Measurements from ENCODE around the gene CTNNA2.
A peak's percentile ranks its signal among the peaks of the same experiment; 100 is the strongest.

Gene CTNNA2

DNA sequence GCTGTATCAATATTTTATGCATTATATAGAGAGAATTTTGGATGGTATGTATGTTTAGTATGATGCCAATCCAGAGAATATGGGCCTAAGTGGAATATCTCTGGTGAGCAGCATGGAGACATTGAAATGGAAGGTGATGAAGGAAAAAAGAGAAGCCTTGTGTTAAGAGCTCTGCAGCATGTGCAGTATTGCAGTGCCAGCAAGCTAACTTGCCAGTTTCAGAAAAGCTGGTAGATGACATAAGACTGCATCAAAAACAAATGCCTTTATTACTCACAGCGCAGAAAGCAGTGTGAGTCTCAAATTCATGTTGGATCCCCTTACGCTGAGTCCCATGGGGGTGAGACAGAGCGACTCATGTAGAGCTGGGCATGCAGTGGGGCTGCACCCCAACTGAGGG is 280.2 kb downstream of the CTNNA2 start:
- H3K4me1 ChIP-seq (ENCODE audit: control insufficient read depth in 1 of 2, insufficient read depth in 2 of 2, low read length in 2 of 2): no peaks in the 10 kb centered on the region
- no CpG with 5 or more reads among the region's 3 CpGs for WGBS (ENCODE audit: extremely low coverage, insufficient coverage, insufficient read length)
- H4K8ac ChIP-seq (ENCODE audit: low read depth, low read length): no peak overlapping the region
- H3K23ac ChIP-seq (ENCODE audit: low read length): no peak overlapping the region
- no peak overlapping the region for H2BK5ac ChIP-seq (ENCODE audit: low read depth, low read length, poor library complexity)
- no peak overlapping the region for H2BK120ac ChIP-seq (ENCODE audit: insufficient read depth, low read length, poor library complexity)
- H3K4ac ChIP-seq (ENCODE audit: low read depth, low read length): no peak overlapping the region
- H3K4me2 ChIP-seq (ENCODE audit: low read length): no peak overlapping the region
- H3K79me1 ChIP-seq (ENCODE audit: low read length): no peaks in the 10 kb centered on the region
- H3K27ac ChIP-seq (ENCODE audit: low read depth, low read length): no peak overlapping the region
- H2BK12ac ChIP-seq (ENCODE audit: low read length): no peak overlapping the region
- no peak overlapping the region for H4K12ac ChIP-seq (ENCODE audit: low read depth, low read length)
- no peak overlapping the region for H3K14ac ChIP-seq (ENCODE audit: low read length)
- no peaks in the 10 kb centered on the region for H3K36me3 ChIP-seq (ENCODE audit: control insufficient read depth in 1 of 2, insufficient read depth in 2 of 2, low read length in 2 of 2)
- no peak overlapping the region for H3K18ac ChIP-seq (ENCODE audit: low read length)
- H4K91ac ChIP-seq (ENCODE audit: low read depth, low read length): no peak overlapping the region
- H3K79me2 ChIP-seq (ENCODE audit: control insufficient read depth, insufficient read depth, low read length, poor library complexity): no peaks in the 10 kb centered on the region
- no peak overlapping the region for H3K4me3 ChIP-seq (ENCODE audit: low read depth, low read length)
- H3K27me3 ChIP-seq (ENCODE audit: insufficient read depth, low read length): no peaks in the 10 kb centered on the region
- H3K9ac ChIP-seq (ENCODE audit: low read length): peak overlapping the region; percentile 48
- no peak for DNase-seq
- no peaks in the 10 kb centered on the region for H3K9me3 ChIP-seq (ENCODE audit: insufficient read depth, low read depth, low read length)
- H2AK5ac ChIP-seq (ENCODE audit: low read length): no peak overlapping the region
- no peak overlapping the region for H2AFZ ChIP-seq (ENCODE audit: insufficient read depth, low read length, poor library complexity)

DNA sequence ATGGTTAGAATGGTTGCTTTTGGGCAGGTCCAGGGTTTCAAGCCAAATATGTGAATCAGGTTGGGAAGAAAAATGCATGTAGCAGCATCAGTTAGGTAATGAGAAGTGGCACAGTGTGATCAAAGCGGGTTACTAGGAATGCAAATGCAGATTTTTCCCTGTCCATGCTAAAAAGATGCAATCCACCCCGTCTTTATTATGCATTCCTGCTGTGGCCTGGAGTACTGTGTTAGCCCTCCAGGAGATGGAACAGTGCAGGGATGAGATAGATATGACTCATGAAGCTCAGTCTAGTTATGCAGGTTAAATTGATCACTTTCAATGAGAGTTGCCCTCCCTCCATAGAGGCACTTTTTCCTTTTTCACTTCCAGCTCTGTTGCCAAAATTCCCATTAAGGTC is 283.8 kb downstream of the CTNNA2 start:
- H2BK120ac ChIP-seq (ENCODE audit: insufficient read depth, low read length, poor library complexity): no peak overlapping the region
- no peaks in the 10 kb centered on the region for H3K27me3 ChIP-seq (ENCODE audit: insufficient read depth, low read length)
- H3K18ac ChIP-seq (ENCODE audit: low read length): no peak overlapping the region
- H3K79me2 ChIP-seq (ENCODE audit: control insufficient read depth, insufficient read depth, low read length, poor library complexity): no peaks in the 10 kb centered on the region
- no peaks in the 10 kb centered on the region for H3K36me3 ChIP-seq (ENCODE audit: control insufficient read depth in 1 of 2, insufficient read depth in 2 of 2, low read length in 2 of 2)
- no CpG with 5 or more reads among the region's 2 CpGs for WGBS (ENCODE audit: extremely low coverage, insufficient coverage, insufficient read length)
- H3K79me1 ChIP-seq (ENCODE audit: low read length): no peaks in the 10 kb centered on the region
- no peaks in the 10 kb centered on the region for H3K9me3 ChIP-seq (ENCODE audit: insufficient read depth, low read depth, low read length)
- no peak overlapping the region for H2AFZ ChIP-seq (ENCODE audit: insufficient read depth, low read length, poor library complexity)
- H4K8ac ChIP-seq (ENCODE audit: low read depth, low read length): no peak overlapping the region
- no peak overlapping the region for H2BK5ac ChIP-seq (ENCODE audit: low read depth, low read length, poor library complexity)
- no peak overlapping the region for H3K4me2 ChIP-seq (ENCODE audit: low read length)
- no peak overlapping the region for H3K4ac ChIP-seq (ENCODE audit: low read depth, low read length)
- no peak overlapping the region for H2BK12ac ChIP-seq (ENCODE audit: low read length)
- H4K91ac ChIP-seq (ENCODE audit: low read depth, low read length): no peak overlapping the region
- no peak overlapping the region for H3K27ac ChIP-seq (ENCODE audit: low read depth, low read length)
- no peak overlapping the region for H2AK5ac ChIP-seq (ENCODE audit: low read length)
- H4K12ac ChIP-seq (ENCODE audit: low read depth, low read length): no peak overlapping the region
- no peak for DNase-seq
- H3K23ac ChIP-seq (ENCODE audit: low read length): no peak overlapping the region
- H3K4me3 ChIP-seq (ENCODE audit: low read depth, low read length): no peak overlapping the region
- no peaks in the 10 kb centered on the region for H3K4me1 ChIP-seq (ENCODE audit: control insufficient read depth in 1 of 2, insufficient read depth in 2 of 2, low read length in 2 of 2)
- no peak overlapping the region for H3K14ac ChIP-seq (ENCODE audit: low read length)
- no peak overlapping the region for H3K9ac ChIP-seq (ENCODE audit: low read length)

DNA sequence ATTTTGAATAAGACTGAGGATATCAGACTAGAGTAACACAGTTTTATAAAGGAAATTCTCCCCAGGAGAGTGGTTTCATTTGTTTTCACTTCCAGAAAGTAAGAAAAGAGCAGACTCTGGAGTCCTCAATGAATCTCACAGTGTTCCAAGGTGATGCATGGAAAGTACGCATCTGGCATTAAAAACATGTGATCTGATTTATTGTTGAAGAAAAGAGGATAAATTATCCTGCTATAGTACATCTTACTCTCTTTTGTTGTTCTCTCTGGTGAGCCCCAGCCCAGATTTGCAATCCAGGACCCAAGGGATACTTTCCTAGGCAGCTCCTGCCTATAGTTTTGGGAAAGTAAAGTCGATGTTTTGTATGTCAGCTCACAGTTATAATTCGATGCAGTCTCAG is 285.9 kb downstream of the CTNNA2 start:
- H3K23ac ChIP-seq (ENCODE audit: low read length): no peak overlapping the region
- H3K4ac ChIP-seq (ENCODE audit: low read depth, low read length): no peak overlapping the region
- no peaks in the 10 kb centered on the region for H3K79me1 ChIP-seq (ENCODE audit: low read length)
- no peak for DNase-seq
- H3K27ac ChIP-seq (ENCODE audit: low read depth, low read length): no peak overlapping the region
- no peak overlapping the region for H4K91ac ChIP-seq (ENCODE audit: low read depth, low read length)
- no peak overlapping the region for H4K8ac ChIP-seq (ENCODE audit: low read depth, low read length)
- no peak overlapping the region for H3K18ac ChIP-seq (ENCODE audit: low read length)
- H3K4me3 ChIP-seq (ENCODE audit: low read depth, low read length): no peak overlapping the region
- H4K12ac ChIP-seq (ENCODE audit: low read depth, low read length): no peak overlapping the region
- H3K9ac ChIP-seq (ENCODE audit: low read length): no peak overlapping the region
- H3K79me2 ChIP-seq (ENCODE audit: control insufficient read depth, insufficient read depth, low read length, poor library complexity): no peaks in the 10 kb centered on the region
- no peak overlapping the region for H2AFZ ChIP-seq (ENCODE audit: insufficient read depth, low read length, poor library complexity)
- no peak overlapping the region for H3K4me2 ChIP-seq (ENCODE audit: low read length)
- H2BK120ac ChIP-seq (ENCODE audit: insufficient read depth, low read length, poor library complexity): no peak overlapping the region
- no peak overlapping the region for H2BK5ac ChIP-seq (ENCODE audit: low read depth, low read length, poor library complexity)
- H3K14ac ChIP-seq (ENCODE audit: low read length): no peak overlapping the region
- H3K9me3 ChIP-seq (ENCODE audit: insufficient read depth, low read depth, low read length): no peaks in the 10 kb centered on the region
- H3K4me1 ChIP-seq (ENCODE audit: control insufficient read depth in 1 of 2, insufficient read depth in 2 of 2, low read length in 2 of 2): no peaks in the 10 kb centered on the region
- no CpG with 5 or more reads among the region's 3 CpGs for WGBS (ENCODE audit: extremely low coverage, insufficient coverage, insufficient read length)
- no peak overlapping the region for H2AK5ac ChIP-seq (ENCODE audit: low read length)
- no peaks in the 10 kb centered on the region for H3K36me3 ChIP-seq (ENCODE audit: control insufficient read depth in 1 of 2, insufficient read depth in 2 of 2, low read length in 2 of 2)
- no peaks in the 10 kb centered on the region for H3K27me3 ChIP-seq (ENCODE audit: insufficient read depth, low read length)
- no peak overlapping the region for H2BK12ac ChIP-seq (ENCODE audit: low read length)

DNA sequence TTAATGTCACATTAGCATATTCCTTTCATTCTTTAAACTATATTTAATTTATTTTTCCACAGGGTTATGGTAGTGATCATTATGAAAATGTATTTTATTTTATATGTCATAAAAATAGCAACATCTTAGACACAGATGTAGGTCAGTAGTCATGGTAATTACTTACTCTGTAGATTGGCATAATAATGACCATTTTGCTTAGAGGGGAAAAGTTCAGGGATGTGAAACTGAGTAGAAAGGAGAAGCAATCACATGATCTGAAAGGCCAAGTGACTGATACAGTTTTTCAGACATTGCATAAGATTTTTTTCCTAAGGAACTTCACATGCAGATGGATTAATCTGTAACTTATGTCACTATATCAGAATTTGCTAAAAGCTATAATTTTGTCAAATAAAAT is 286.9 kb downstream of the CTNNA2 start:
- H3K27me3 ChIP-seq (ENCODE audit: insufficient read depth, low read length): no peaks in the 10 kb centered on the region

More for the DNA sequence above, 286.9 kb downstream of the CTNNA2 start:
- Histone ChIP-seq H3K9ac (ENCODE audit: low read length) (no peak overlapping the region), H3K79me1 (ENCODE audit: low read length) (no peaks in the 10 kb centered on the region), H3K79me2 (ENCODE audit: control insufficient read depth, insufficient read depth, low read length, poor library complexity) (no peaks in the 10 kb centered on the region), H3K27ac (ENCODE audit: low read depth, low read length) (no peak overlapping the region), H3K4ac (ENCODE audit: low read depth, low read length) (no peak overlapping the region), H2AFZ (ENCODE audit: insufficient read depth, low read length, poor library complexity) (no peak overlapping the region), H2AK5ac (ENCODE audit: low read length) (no peak overlapping the region), H2BK12ac (ENCODE audit: low read length) (no peak overlapping the region), H3K23ac (ENCODE audit: low read length) (no peak overlapping the region), H3K9me3 (ENCODE audit: insufficient read depth, low read depth, low read length) (no peaks in the 10 kb centered on the region), H4K91ac (ENCODE audit: low read depth, low read length) (no peak overlapping the region), H2BK120ac (ENCODE audit: insufficient read depth, low read length, poor library complexity) (no peak overlapping the region), H3K4me1 (ENCODE audit: control insufficient read depth in 1 of 2, insufficient read depth in 2 of 2, low read length in 2 of 2) (no peaks in the 10 kb centered on the region), H4K12ac (ENCODE audit: low read depth, low read length) (no peak overlapping the region), H3K4me3 (ENCODE audit: low read depth, low read length) (no peak overlapping the region), H4K8ac (ENCODE audit: low read depth, low read length) (no peak overlapping the region), H2BK5ac (ENCODE audit: low read depth, low read length, poor library complexity) (no peak overlapping the region), H3K4me2 (ENCODE audit: low read length) (no peak overlapping the region), H3K36me3 (ENCODE audit: control insufficient read depth in 1 of 2, insufficient read depth in 2 of 2, low read length in 2 of 2) (no peaks in the 10 kb centered on the region), H3K14ac (ENCODE audit: low read length) (no peak overlapping the region), H3K18ac (ENCODE audit: low read length) (no peak overlapping the region)
- DNase-seq: no peak
